Glutamatergic neuron (in vitro differentiated cells): ENCODE measurements around the gene SPEM1. TPM values are rescaled to one million over a fixed set of nuclear protein-coding genes. Genes with fewer than 3 reads are reported as not detected.

ENCODE experiments used
- DNase-seq: peaks from one replicate; pipeline ENCODE4 v3.0.0; 2022
- H3K27ac Mint-ChIP-seq: one replicate; pipeline ENCODE4 v1.8.0; 2020; ENCODE audit warnings: mild to moderate bottlenecking, mixed read lengths, inconsistent platforms; ENCODE audit not compliant: unreplicated experiment
- H3K27me3 Mint-ChIP-seq: one replicate; pipeline ENCODE4 v1.8.0; 2020; ENCODE audit warnings: mild to moderate bottlenecking, moderate library complexity, mixed read lengths, inconsistent platforms; ENCODE audit not compliant: unreplicated experiment
- H3K36me3 Mint-ChIP-seq: one replicate; pipeline ENCODE4 v1.8.0; 2020; ENCODE audit warnings: mild to moderate bottlenecking, mixed read lengths, inconsistent platforms; ENCODE audit not compliant: unreplicated experiment
- H3K4me1 Mint-ChIP-seq: one replicate; pipeline ENCODE4 v1.8.0; 2020; ENCODE audit warnings: mild to moderate bottlenecking, low read depth, mixed read lengths, inconsistent platforms; ENCODE audit not compliant: unreplicated experiment
- H3K4me3 Mint-ChIP-seq: one replicate; pipeline ENCODE4 v1.8.0; 2020; ENCODE audit warnings: mild to moderate bottlenecking, mixed read lengths, inconsistent platforms; ENCODE audit not compliant: unreplicated experiment
- H3K9me3 Mint-ChIP-seq: one replicate; pipeline ENCODE4 v1.8.0; 2020; ENCODE audit warnings: mild to moderate bottlenecking, moderate library complexity, mixed read lengths, inconsistent platforms; ENCODE audit not compliant: unreplicated experiment
- CTCF ChIP-seq: fragments of 200-600 bp; sonication (generic); IDR thresholded peaks from one replicate; pipeline ENCODE4 v1.5.0; 2021; ENCODE audit not compliant: partially characterized antibody, unreplicated experiment
- total RNA-seq: library from RNA; stranded (reverse); fragmentation: NEBNext Ultra II Directional; extraction: Animal tissue kit (Norgen Biotek cat#: 25700); gene quantifications from one replicate; pipeline ENCODE4 v1.2.1, GENCODE V29; 2021; ENCODE audit not compliant: unreplicated experiment

The SPEM1 gene
- total RNA-seq, 1 donor from 2014 or later = not detected

- Mint-ChIP-seq H3K4me3 (no peak overlapping the region), H3K27me3 (peaks cover 17% of the 10 kb centered on the region), H3K9me3 (peaks cover 12% of the 10 kb centered on the region), H3K36me3 (peaks cover 14% of the 10 kb centered on the region), H3K27ac (no peak overlapping the region), H3K4me1 (peaks cover 15% of the 10 kb centered on the region)
- DNase-seq = no peak
- TF ChIP-seq CTCF = no peak
These were observed 9.3 kb upstream of the SPEM1 start for GRCh38 chr17:7410634-7411426.

DNA sequence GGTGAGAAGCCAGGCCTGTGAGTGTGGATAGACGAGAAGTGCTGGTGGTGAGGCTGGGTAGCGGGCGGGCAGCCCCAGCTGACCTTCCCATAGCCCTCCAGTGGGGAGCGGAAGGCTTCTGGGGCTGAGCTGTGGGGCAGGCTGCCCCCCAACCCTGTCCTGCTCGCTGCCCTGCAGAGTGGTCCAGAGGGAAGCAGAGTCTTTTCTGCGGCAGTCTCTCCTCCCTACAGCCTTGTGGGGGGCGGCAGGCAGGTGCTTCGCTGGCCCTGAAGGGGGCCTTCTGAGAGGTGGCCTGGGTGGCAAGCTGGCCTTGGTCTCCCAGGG, 8.7 kb upstream of the SPEM1 start:
- no peak for TF ChIP-seq CTCF
- no peak overlapping the region for H3K4me3 Mint-ChIP-seq
- peaks cover 10% of the 10 kb centered on the region for H3K9me3 Mint-ChIP-seq
- no peak for DNase-seq
- peaks cover 14% of the 10 kb centered on the region for H3K27me3 Mint-ChIP-seq
- peaks cover 13% of the 10 kb centered on the region for H3K4me1 Mint-ChIP-seq
- peaks cover 18% of the 10 kb centered on the region for H3K36me3 Mint-ChIP-seq
- H3K27ac Mint-ChIP-seq = no peak overlapping the region

DNA sequence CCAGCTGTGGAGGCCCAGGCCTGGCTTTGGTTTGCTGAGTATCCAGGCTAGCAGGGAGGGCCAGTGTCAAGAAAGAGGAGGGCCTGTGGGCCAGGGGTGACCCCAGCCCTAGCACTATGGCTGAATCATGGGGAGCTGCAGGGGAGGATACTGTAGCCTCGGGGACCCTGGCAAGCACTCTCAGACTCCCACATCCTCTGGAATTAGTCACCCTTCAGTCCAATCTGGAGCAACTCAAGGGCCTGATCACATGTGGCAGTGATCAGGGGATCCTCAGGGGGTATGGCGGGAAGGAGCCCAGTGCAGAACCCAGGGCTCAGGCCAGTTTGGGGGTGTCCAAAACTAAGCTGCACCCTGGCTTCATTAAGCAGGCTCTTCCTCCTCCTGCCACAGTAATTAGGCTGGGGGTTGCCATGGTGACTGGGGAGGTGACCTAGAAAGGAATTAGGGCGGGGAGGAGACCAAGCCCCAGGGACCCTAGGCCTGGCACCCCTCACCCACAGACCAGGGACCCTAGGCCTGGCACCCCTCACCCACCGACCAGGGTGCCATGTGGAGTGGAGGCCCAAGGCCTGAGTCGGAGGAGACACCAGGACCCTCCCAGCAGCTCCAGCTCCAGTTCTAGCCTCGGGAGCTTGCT, 6.7 kb upstream of the SPEM1 start:
- no peak for DNase-seq
- Mint-ChIP-seq H3K36me3 (peaks cover 22% of the 10 kb centered on the region), H3K4me3 (peak overlapping the region; percentile 0), H3K9me3 (peaks cover 15% of the 10 kb centered on the region), H3K27me3 (peaks cover 19% of the 10 kb centered on the region), H3K4me1 (peaks cover 6% of the 10 kb centered on the region), H3K27ac (no peak overlapping the region)
- no peak for TF ChIP-seq CTCF

DNA sequence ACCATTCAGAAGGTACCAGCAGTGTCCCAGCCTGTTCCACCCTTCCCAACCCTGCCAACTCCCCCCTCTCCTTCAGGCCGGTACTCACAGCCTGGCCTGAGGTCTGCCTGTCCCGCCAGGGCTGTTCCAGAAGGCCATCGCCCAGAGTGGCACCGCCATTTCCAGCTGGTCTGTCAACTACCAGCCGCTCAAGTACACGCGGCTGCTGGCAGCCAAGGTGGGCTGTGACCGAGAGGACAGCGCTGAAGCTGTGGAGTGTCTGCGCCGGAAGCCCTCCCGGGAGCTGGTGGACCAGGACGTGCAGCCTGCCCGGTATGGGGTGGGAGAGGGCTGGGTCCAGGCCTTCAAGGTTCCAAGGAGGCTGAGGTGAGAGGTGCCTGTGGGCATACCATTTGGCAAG, 5.3 kb upstream of the SPEM1 start:
- no peak for TF ChIP-seq CTCF
- H3K27me3 Mint-ChIP-seq = peaks cover 17% of the 10 kb centered on the region
- H3K9me3 Mint-ChIP-seq = peaks cover 15% of the 10 kb centered on the region
- no peak overlapping the region for H3K4me3 Mint-ChIP-seq
- H3K27ac Mint-ChIP-seq = no peak overlapping the region
- no peak for DNase-seq
- peaks cover 12% of the 10 kb centered on the region for H3K36me3 Mint-ChIP-seq
- peaks cover 10% of the 10 kb centered on the region for H3K4me1 Mint-ChIP-seq

DNA sequence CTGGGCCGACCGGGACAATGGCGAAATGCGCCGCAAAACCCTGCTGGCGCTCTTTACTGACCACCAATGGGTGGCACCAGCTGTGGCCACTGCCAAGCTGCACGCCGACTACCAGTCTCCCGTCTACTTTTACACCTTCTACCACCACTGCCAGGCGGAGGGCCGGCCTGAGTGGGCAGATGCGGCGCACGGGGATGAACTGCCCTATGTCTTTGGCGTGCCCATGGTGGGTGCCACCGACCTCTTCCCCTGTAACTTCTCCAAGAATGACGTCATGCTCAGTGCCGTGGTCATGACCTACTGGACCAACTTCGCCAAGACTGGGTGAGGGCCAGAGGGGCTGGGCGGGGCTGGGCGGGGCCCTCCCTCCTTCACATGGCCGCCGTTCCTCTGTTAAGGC, 4.3 kb upstream of the SPEM1 start:
- peaks cover 14% of the 10 kb centered on the region for H3K4me1 Mint-ChIP-seq
- DNase-seq = no peak
- no peak overlapping the region for H3K27ac Mint-ChIP-seq
- H3K9me3 Mint-ChIP-seq = peaks cover 15% of the 10 kb centered on the region
- H3K27me3 Mint-ChIP-seq = peaks cover 15% of the 10 kb centered on the region
- no peak overlapping the region for H3K4me3 Mint-ChIP-seq
- TF ChIP-seq CTCF = no peak
- H3K36me3 Mint-ChIP-seq = peaks cover 7% of the 10 kb centered on the region
